NB4 (cell line): ENCODE data around the gene LDAH.

Source experiments
- MYC ChIP-seq: IDR thresholded peaks from 2 replicates; pipeline ENCODE4 v1.6.1; 2011; ENCODE audit warnings: low read depth, low read length
- POLR2A ChIP-seq: IDR thresholded peaks from 2 replicates; pipeline ENCODE4 v1.6.1; 2011; ENCODE audit warnings: mild to moderate bottlenecking; ENCODE audit not compliant: insufficient read length; ENCODE audit errors: extremely low read depth
- TF ChIP-seq, protein P1 (sequence below): IDR thresholded peaks from one replicate; pipeline ENCODE4 v1.5.1; 2012; ENCODE audit warnings: low read depth, low read length
- TF ChIP-seq, protein P2 (sequence below): IDR thresholded peaks from 2 replicates; pipeline ENCODE4 v1.6.1; 2011; ENCODE audit warnings: low read depth, low read length

DNA sequence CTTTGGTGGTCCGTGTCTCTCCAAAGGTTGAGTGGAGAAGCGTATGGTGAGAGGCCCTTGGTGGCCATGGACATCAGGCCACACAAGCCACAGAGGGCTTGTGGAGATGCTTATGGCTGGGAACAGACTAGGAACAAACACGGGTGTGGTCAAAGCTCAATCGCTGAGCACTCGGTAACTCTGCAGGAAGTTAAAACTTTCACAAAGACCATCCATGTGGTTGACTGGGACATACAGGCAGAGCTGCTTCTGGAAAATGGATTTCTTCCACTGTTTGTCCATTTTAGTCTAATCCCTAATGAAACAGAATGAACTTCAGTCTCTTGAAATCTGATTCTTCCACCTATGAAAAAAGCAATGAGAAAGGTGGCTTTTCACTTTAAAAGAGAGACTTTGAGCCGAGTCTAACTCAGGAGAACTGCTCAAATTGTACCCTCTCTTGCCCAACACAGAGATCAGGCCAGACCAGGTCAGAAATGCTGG is 138.3 kb downstream of the LDAH start:
- TF ChIP-seq, protein P1, sequence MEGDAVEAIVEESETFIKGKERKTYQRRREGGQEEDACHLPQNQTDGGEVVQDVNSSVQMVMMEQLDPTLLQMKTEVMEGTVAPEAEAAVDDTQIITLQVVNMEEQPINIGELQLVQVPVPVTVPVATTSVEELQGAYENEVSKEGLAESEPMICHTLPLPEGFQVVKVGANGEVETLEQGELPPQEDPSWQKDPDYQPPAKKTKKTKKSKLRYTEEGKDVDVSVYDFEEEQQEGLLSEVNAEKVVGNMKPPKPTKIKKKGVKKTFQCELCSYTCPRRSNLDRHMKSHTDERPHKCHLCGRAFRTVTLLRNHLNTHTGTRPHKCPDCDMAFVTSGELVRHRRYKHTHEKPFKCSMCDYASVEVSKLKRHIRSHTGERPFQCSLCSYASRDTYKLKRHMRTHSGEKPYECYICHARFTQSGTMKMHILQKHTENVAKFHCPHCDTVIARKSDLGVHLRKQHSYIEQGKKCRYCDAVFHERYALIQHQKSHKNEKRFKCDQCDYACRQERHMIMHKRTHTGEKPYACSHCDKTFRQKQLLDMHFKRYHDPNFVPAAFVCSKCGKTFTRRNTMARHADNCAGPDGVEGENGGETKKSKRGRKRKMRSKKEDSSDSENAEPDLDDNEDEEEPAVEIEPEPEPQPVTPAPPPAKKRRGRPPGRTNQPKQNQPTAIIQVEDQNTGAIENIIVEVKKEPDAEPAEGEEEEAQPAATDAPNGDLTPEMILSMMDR: no peak
- TF ChIP-seq POLR2A (no peak), MYC (no peak)
- TF ChIP-seq, protein P2, sequence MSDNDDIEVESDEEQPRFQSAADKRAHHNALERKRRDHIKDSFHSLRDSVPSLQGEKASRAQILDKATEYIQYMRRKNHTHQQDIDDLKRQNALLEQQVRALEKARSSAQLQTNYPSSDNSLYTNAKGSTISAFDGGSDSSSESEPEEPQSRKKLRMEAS: no peak
